Measurements from ENCODE around the gene PTK7.

PTK7 gene

GRCh38 chr6:43180985-43181384 is 104.9 kb downstream of the PTK7 start:
- no peak for DNase-seq (ENCODE audit: low read depth)

DNA sequence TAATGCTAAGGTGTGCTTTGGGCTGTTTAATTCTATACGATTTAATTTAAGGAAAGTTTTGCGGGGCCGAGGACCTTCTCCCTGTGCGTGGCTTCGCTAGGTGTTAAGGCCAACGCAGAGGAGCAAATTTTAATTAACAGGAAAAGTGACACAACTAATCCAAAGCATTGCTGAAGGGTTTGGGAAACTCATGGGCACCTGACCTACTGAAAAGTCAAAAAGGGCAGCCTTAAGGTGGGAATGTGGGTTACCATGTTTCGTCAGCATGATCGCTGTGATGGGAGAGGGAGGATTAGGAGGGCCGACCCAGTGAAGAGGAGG is 105.5 kb downstream of the PTK7 start:
- DNase-seq (ENCODE audit: low read depth), result no peak

DNA sequence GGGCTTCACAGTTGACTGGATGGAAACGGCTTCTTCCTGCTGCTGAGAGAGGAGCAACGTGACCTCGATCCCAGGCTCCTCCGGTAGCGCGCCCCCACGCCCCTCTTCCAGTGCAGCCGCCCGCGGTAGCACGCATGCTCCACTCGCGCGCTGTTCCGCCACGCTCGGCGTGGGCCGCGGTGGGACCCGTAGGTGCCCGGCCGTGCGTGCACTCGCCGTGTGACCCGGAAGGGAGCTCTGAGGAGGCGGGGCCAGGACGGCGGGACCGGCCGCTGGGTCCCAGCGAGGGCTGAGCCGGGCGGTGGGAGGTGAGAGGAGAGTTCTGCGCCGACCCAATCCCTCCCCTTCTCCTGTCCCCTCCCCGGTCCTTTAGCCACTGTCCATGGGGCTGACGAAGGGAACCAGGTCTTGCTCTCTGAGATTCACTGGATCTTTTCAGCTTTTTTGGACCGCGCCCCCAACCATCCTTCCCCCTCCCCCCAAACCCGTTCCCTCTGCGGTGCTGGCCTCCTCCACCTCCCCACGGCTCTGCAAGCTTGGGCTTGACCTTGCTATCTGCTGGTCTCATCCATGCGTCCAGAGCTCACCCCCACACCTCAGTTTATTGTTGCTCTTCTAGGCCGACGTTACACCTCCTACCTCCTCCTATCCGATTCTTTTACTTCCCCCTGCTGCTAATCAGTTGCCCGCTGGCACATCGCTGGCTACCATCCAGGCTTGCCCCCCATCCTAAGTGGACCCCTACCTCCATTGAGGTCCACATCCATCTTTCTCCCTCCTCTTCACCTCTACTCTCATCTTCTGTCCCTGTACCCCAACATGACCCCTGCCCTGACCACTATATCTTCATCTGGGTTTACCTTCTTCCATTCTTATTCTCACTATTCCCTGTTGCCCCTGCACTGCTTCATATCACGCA is 106.1 kb downstream of the PTK7 start, which contains the start of gene CUL9:
Gene CUL9 (plus strand): TSS at position 255 of the 919 bp plus-strand sequence. CDS start 2,115 bp downstream, outside the sequence.
- peak; percentile 74 for DNase-seq (ENCODE audit: low read depth)

DNA sequence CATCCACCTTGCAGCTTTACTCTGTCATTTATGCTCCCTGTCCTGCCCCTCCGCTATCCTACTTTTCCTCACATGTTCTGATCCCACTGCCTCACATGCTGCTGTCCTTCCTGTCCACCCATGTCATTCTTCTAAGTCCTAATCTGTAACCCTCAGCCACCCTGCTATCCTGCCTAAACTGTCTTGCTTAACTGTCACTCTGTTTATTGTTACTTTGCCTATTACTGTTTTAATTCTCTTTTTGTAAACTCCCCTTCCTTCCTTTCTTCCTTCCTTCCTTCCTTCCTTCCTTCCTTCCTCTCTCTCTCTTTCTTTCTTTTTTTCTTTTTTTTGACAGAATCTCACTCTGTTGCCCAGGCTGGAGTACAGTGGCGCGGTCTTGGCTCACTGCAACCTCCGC is 107.3 kb downstream of the PTK7 start:
- DNase-seq (ENCODE audit: low read depth), result no peak

DNA sequence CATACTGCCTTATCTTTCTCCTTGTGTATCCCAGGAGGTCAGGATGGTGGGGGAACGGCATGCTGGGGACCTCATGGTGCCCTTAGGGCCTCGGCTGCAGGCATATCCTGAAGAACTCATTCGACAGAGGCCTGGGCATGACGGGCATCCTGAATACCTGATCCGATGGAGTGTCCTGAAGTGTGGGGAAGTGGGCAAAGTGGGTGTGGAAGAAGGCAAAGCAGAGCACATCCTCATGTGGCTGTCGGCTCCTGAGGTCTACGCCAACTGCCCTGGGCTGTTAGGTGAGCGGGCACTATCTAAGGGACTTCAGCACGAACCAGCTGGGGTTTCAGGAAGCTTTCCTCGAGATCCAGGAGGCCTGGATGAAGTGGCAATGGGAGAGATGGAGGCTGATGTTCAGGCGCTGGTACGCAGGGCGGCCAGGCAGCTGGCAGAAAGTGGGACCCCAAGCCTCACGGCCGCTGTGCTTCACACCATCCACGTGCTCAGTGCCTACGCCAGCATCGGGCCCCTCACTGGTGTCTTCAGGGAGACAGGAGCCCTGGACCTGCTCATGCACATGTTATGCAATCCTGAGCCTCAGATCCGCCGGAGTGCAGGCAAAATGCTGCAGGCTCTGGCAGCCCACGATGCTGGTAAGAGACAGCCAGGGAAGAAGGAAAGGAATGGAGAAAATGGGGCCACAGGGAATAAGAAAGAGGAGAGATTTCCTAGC is 108.3 kb downstream of the PTK7 start:
- no peak for DNase-seq (ENCODE audit: low read depth)

DNA sequence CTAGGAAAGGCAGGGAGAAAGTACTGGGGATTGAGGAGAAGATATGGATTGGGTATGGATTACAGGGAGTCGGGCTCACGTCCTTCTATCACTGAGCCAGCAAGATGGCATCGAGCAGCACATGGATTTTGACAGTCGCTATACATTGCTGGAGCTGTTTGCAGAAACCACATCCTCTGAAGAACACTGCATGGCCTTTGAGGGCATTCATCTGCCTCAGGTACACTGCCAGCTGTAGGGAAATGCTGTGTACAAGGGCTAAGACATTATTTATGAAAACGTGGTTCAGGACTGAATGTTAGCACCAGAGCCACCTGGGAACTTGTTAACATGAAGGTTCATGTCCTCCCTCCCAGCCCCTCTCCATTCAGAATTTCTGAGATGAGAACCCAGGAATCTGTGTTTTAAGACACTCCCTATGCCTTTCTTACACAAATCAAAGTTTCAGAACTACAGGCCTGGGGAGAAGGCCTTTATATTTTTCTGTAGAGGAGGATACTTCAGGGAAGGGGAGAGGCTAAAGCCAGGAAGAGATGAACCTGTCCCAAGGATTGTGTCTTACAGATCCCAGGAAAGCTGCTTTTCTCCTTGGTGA is 109.4 kb downstream of the PTK7 start:
- DNase-seq (ENCODE audit: low read depth), result no peak

DNA sequence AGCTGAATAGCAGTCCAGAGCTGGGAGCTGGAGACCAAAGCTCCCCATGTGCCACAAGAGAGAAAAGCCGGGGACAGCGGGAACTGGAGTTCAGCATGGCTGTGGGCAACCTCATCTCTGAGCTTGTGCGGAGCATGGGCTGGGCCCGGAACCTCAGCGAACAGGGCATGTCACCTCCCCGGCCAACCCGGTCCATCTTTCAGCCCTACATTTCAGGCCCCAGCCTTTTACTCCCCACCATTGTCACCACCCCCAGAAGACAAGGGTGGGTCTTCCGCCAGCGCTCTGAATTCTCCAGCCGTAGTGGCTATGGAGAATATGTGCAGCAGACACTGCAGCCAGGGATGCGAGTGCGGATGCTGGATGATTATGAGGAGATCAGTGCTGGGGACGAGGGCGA is 109.9 kb downstream of the PTK7 start:
- DNase-seq (ENCODE audit: low read depth), result no peak

- no peak for DNase-seq (ENCODE audit: low read depth)
Observed at GRCh38 chr6:43186706-43187105, 110.6 kb downstream of the PTK7 start.

- DNase-seq (ENCODE audit: low read depth), result no peak
Observed at GRCh38 chr6:43187821-43188220, 111.7 kb downstream of the PTK7 start.

GRCh38 chr6:43188426-43188825 is 112.3 kb downstream of the PTK7 start:
- no peak for DNase-seq (ENCODE audit: low read depth)

DNA sequence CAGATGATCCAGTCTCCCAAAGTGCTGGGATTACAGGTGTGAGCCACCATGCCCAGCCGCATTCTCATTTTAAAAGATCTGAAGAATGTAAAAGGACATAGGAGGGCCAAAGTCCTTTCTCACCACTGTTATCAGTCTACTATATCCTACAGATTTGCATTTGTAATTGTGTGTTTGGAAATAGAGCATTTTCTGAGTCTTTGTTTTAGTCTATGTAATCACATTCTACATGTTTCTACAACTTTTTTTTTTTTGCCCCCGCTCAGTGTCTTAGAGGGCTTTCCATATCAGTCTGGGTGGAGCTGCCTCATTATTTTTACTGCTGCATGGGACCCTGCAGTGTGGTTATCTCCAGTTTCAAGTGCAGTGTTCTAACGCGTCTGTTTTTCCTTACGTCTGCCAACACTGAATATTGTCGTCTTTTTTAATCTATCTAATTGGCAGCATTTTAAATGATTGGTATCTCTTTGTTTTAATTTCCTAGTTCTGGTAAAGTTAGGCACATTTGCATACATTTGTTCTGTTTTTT is 113.7 kb downstream of the PTK7 start:
- no peak for DNase-seq (ENCODE audit: low read depth)

DNA sequence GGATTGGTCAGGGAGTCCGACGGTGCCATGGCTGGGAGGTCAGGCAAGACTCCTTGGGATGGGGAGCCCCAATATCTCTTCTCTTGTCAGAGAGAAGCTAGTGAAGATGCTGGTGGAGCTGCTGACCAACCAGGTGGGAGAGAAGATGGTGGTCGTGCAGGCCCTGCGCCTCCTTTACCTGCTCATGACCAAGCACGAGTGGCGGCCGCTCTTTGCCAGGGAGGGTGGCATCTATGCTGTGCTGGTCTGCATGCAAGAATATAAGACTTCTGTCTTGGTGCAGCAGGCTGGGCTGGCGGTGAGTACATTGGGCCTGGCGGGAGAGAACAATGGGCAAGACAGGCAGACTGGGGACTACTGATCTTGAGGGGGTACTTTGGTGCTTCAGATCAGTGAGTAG is 116.8 kb downstream of the PTK7 start:
- DNase-seq (ENCODE audit: low read depth), result no peak

GRCh38 chr6:43193929-43194328 is 117.8 kb downstream of the PTK7 start:
- no peak for DNase-seq (ENCODE audit: low read depth)

GRCh38 chr6:43196337-43196736 is 120.2 kb downstream of the PTK7 start:
- no peak for DNase-seq (ENCODE audit: low read depth)

GRCh38 chr6:43199912-43200311 is 123.8 kb downstream of the PTK7 start:
- no peak for DNase-seq (ENCODE audit: low read depth)

DNA sequence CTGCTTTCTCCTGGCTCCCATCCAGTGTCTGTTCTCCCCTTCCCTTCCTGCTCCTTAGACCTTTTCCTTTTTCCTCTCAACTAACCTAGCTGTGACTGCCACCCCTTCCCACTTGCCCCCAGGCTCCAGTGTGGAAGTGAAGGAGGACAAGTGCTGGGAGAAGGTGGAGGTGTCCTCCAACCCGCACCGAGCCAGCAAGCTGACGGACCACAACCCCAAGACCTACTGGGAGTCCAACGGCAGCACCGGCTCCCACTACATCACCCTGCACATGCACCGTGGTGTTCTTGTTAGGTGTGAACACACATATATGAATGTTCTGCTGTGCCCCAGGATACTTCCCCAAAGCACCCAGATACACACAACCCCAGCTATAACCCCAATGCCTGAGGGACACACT is 124.4 kb downstream of the PTK7 start:
- DNase-seq (ENCODE audit: low read depth), result no peak

DNA sequence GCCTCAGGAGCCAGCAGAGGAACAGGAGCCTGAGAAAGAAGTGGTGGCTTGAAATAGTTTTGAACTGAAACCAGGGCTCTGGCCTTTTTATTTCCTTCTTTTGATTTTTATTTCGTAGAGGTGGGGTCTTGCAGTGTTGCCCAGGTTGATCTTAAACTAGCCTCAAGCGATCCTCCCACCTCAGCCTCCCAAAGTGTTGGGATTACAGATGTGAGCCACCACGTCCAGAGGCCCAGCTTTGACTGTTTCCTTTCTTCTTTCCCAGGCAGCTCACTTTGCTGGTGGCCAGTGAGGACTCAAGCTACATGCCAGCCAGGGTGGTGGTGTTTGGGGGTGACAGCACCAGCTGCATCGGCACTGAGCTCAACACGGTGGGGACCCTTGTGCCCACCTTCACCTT is 126.3 kb downstream of the PTK7 start:
- no peak for DNase-seq (ENCODE audit: low read depth)

- DNase-seq (ENCODE audit: low read depth), result no peak
Observed at GRCh38 chr6:43203029-43203717, 127.1 kb downstream of the PTK7 start.

- no peak for DNase-seq (ENCODE audit: low read depth)
Observed at GRCh38 chr6:43203718-43204095, 127.6 kb downstream of the PTK7 start.

DNA sequence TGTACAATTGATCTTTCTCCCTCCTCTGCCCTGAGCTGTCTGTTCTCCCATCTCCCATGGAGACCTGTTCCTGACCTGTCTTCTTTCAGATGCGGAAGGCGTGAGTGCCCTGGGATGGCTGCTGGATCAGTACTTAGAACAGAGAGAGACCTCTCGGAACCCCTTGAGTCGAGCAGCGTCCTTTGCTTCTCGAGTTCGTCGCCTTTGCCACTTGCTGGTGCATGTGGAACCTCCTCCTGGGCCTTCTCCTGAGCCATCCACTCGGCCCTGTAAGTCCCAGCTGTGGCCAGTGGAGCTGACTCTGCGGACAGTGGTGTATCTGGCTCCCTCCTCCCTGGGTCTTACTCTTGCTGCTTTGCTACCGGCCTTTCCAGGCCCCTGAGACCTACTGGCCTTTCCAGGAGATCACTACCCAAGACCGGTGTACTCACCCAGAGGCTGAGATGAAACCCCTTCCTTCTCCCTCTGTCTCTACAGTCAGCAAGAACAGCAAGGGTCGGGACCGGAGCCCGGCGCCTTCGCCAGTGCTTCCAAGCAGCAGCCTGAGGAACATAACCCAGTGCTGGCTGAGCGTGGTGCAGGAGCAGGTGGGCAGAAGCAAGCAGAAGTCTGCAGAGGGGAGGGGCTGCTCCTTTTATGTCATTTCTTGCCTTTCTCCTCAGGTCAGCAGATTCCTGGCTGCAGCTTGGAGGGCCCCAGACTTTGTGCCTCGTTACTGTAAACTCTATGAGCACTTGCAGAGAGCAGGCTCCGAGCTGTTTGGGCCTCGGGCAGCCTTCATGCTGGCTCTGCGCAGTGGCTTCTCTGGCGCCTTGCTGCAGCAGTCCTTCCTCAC is 128.4 kb downstream of the PTK7 start:
- no peak for DNase-seq (ENCODE audit: low read depth)

DNA sequence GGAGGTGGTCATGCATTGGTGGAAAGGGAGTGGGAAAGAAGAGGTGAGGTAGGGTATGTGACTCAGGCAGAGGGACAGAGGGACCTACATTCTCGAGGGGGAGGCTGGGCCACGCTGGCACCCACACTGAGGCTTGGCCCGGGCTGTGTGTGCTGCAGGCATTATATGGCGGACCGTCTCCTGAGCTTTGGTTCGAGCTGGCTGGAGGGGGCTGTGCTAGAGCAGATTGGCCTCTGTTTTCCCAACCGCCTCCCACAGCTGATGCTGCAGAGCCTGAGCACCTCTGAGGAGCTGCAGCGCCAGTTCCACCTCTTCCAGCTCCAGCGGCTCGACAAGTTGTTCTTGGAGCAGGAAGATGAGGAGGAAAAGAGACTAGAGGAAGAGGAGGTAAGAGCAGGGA is 129.7 kb downstream of the PTK7 start:
- no peak for DNase-seq (ENCODE audit: low read depth)

All from activated T-helper 9 cell treated with anti-CD3 and anti-CD28 coated beads, Interleukin-2, amount 50 U/mL, for 16 hours (primary cell).